Uterus (tissue), 4 donors: Measurements from ENCODE around the gene PPP2R3A. TPM values are rescaled to one million over a fixed set of nuclear protein-coding genes. Genes with fewer than 3 reads are reported as not detected.

ENCODE experiments used
- DNase-seq, 2 donors: peaks; one replicate each; pipeline ENCODE4 v3.0.0-alpha.2; 2019 to 2020
- H3K27ac ChIP-seq, 2 donors: fragments of 200-600 bp; sonication (generic); 1 replicate in 1 of 2; 2 replicates in 1 of 2; pipeline ENCODE4 v1.5.1; 2016 to 2018
- H3K27me3 ChIP-seq, 2 donors: fragments of 200-600 bp; sonication (generic); one replicate each; pipeline ENCODE4 v1.5.1; 2018 to 2019; ENCODE audit warnings: control low read depth in 1 of 2
- H3K36me3 ChIP-seq, 2 donors: fragments of 200-600 bp; sonication (generic); one replicate each; pipeline ENCODE4 v1.5.1; 2019; ENCODE audit warnings: control low read depth in 1 of 2
- H3K4me1 ChIP-seq, 2 donors: fragments of 200-600 bp; sonication (generic); one replicate each; pipeline ENCODE4 v1.5.1; 2018 to 2019; ENCODE audit warnings: control low read depth in 1 of 2
- H3K4me3 ChIP-seq, 2 donors: fragments of 200-600 bp; sonication (generic); 1 replicate in 1 of 2; 2 replicates in 1 of 2; pipeline ENCODE4 v1.5.1; 2018 to 2019; ENCODE audit warnings: mild to moderate bottlenecking in 1 of 2
- H3K9me3 ChIP-seq, 2 donors: fragments of 200-600 bp; sonication (generic); one replicate each; pipeline ENCODE4 v1.5.1; 2019; ENCODE audit warnings: control low read depth in 1 of 2
- CTCF ChIP-seq, 4 experiments: fragments of 200-600 bp in 2 of 4; fragments of 450-650 bp in 2 of 4; sonication (generic) in 2 of 4; IDR thresholded peaks; one replicate each; pipeline ENCODE4 v1.5.1; 2016 to 2019; ENCODE audit warnings: antibody characterized with exemption in 4 of 4, mild to moderate bottlenecking in 2 of 4, moderate library complexity in 1 of 4
- POLR2A ChIP-seq, 2 donors: fragments of 450-650 bp; IDR thresholded peaks; one replicate each; pipeline ENCODE4 v1.6.1; 2016; ENCODE audit warnings: antibody characterized with exemption in 2 of 2, mild to moderate bottlenecking in 1 of 2, moderate library complexity in 1 of 2
- intact Hi-C: fragments of 100-400 bp; cut with DNase I; formaldehyde crosslinking; loops from one replicate; pipeline ENCODE4 v1.15.1; 2023; ENCODE audit warnings: low total_unique reads
- total RNA-seq, 4 donors: library from RNA; depleted of rRNA in 3 of 4; stranded (reverse); fragments of >200 nt in 3 of 4; gene quantifications; one replicate each; pipeline versions ENCODE4 v1.1.0 to v1.2.4, GENCODE V29; 2014 to 2023
- donor health status: DM: yes; HTN: yes; CAD: no.

PPP2R3A gene
- total RNA-seq, 4 donors from 2014 or later = 8.5 to 22.9 (median 18.1) TPM

GRCh38 chr3:136021803-136022202 lies 56.3 kb downstream of the PPP2R3A start:
- TF ChIP-seq CTCF (IDR thresholded peaks at IDR 0.05) = no peak
- no peak for TF ChIP-seq POLR2A (IDR thresholded peaks at IDR 0.05)
- intact Hi-C loops = no loop called here
- no peaks in the 10 kb centered on the region for H3K36me3 ChIP-seq
- peaks cover 0 to 6% of the 10 kb centered on the region in 2 donors for H3K4me1 ChIP-seq
- H3K27ac ChIP-seq = peak overlapping the region in 1 of 2 donors; percentile 71
- no peaks in the 10 kb centered on the region for H3K27me3 ChIP-seq
- H3K4me3 ChIP-seq = no peak overlapping the region
- H3K9me3 ChIP-seq = no peaks in the 10 kb centered on the region
- DNase-seq = no peak

- H3K36me3 ChIP-seq = no peaks in the 10 kb centered on the region
- intact Hi-C loops = no loop called here
- H3K27ac ChIP-seq = peak overlapping the region in 1 of 2 donors; percentile 71
- H3K4me3 ChIP-seq = no peak overlapping the region
- H3K4me1 ChIP-seq = peaks cover 0 to 6% of the 10 kb centered on the region in 2 donors
- no peak for DNase-seq
- H3K27me3 ChIP-seq = no peaks in the 10 kb centered on the region
- no peaks in the 10 kb centered on the region for H3K9me3 ChIP-seq
- no peak for TF ChIP-seq POLR2A (IDR thresholded peaks at IDR 0.05)
- TF ChIP-seq CTCF (IDR thresholded peaks at IDR 0.05) = no peak
Observed at GRCh38 chr3:136022529-136023263, 57.2 kb downstream of the PPP2R3A start.

- no peak overlapping the region for H3K4me3 ChIP-seq
- peak overlapping the region in 1 of 2 donors; percentile 71 for H3K27ac ChIP-seq
- no peak for TF ChIP-seq CTCF (IDR thresholded peaks at IDR 0.05)
- TF ChIP-seq POLR2A (IDR thresholded peaks at IDR 0.05) = no peak
- DNase-seq = no peak
- H3K9me3 ChIP-seq = no peaks in the 10 kb centered on the region
- H3K4me1 ChIP-seq = peaks cover 0 to 6% of the 10 kb centered on the region in 2 donors
- no peaks in the 10 kb centered on the region for H3K27me3 ChIP-seq
- intact Hi-C loops = no loop called here
- H3K36me3 ChIP-seq = no peaks in the 10 kb centered on the region
Observed at GRCh38 chr3:136023264-136023978, 57.9 kb downstream of the PPP2R3A start.

GRCh38 chr3:136036306-136036705 lies 70.8 kb downstream of the PPP2R3A start:
- Histone ChIP-seq H3K4me3 (no peak overlapping the region), H3K36me3 (no peaks in the 10 kb centered on the region), H3K4me1 (no peaks in the 10 kb centered on the region), H3K9me3 (no peaks in the 10 kb centered on the region), H3K27me3 (no peaks in the 10 kb centered on the region), H3K27ac (no peak overlapping the region)
- DNase-seq = no peak
- TF ChIP-seq CTCF (IDR thresholded peaks at IDR 0.05) (no peak), POLR2A (IDR thresholded peaks at IDR 0.05) (no peak)
- intact Hi-C loops = no loop called here

- no peak overlapping the region for H3K27ac ChIP-seq
- DNase-seq = no peak
- TF ChIP-seq POLR2A (IDR thresholded peaks at IDR 0.05) = no peak
- TF ChIP-seq CTCF (IDR thresholded peaks at IDR 0.05) = no peak
- intact Hi-C loops = no loop called here
- H3K4me1 ChIP-seq = no peaks in the 10 kb centered on the region
- H3K9me3 ChIP-seq = no peaks in the 10 kb centered on the region
- no peaks in the 10 kb centered on the region for H3K27me3 ChIP-seq
- H3K4me3 ChIP-seq = no peak overlapping the region
- H3K36me3 ChIP-seq = no peaks in the 10 kb centered on the region
Observed at GRCh38 chr3:136038668-136039067, 73.1 kb downstream of the PPP2R3A start.
